ENCODE data around the gene SIAE.

- TF ChIP-seq CTCF (IDR thresholded peaks at IDR 0.05) (peak; percentile 61 to 90 (median 74)), POLR2A (IDR thresholded peaks at IDR 0.05) (no peak)
Observed at GRCh38 chr11:124644426-124645280, 28.9 kb downstream of the SIAE start.
